HCT116 (cell line): ENCODE measurements around the gene CYTH2. TPM values are rescaled to one million over a fixed set of nuclear protein-coding genes. Genes with fewer than 3 reads are reported as not detected.

Source experiments
- ATAC-seq: fragments of 200-7000 bp; cut with Tn5 transposase; 2 replicates; pipeline ENCODE4 v1.9.1; 2020; ENCODE audit warnings: mild to moderate bottlenecking, moderate library complexity
- BruUV-seq: library from RNA; stranded (reverse); fragments of 400-500 nt; replicated peaks from 2 replicates; lab custom pipeline; 2021; lab: Mats Ljungman, UMichigan
- CTCF ChIA-PET: fragments of 300-600 bp; sonication (Branson Sonifier 250); formaldehyde crosslinking; loops from one replicate; lab custom pipeline; 2021; ENCODE audit warnings: antibody characterized with exemption; lab: Charles Lee
- POLR2A ChIA-PET: fragments of 300-600, 350-600 bp; sonication (Branson Sonifier 250); formaldehyde crosslinking; loops from one replicate; lab custom pipeline; 2021; ENCODE audit warnings: antibody characterized with exemption; lab: Charles Lee
- RAD21 ChIA-PET, 2 experiments: fragments of 300-600 bp; sonication (Branson Sonifier 250); formaldehyde crosslinking; loops; one replicate each; lab custom pipeline; 2023; ENCODE audit warnings: low total read pairs in 2 of 2; ENCODE audit not compliant: uncharacterized antibody in 2 of 2, unreplicated experiment in 2 of 2, low non-redundant PET in 1 of 2; lab: Charles Lee
- DNase-seq: peaks from one replicate; pipeline ENCODE4 v3.0.0-alpha.2; 2010; ENCODE audit warnings: low read depth, low spot score
- H2AFZ ChIP-seq: fragments of 200-600 bp; shearing (Covaris generic), sonication (generic); 2 replicates; pipeline ENCODE4 v1.6.1; 2017; ENCODE audit warnings: low read depth, mixed run types, mixed read lengths, antibody characterized with exemption, low read length; ENCODE audit not compliant: poor library complexity, severe bottlenecking
- H3K27ac ChIP-seq: 2 replicates; pipeline ENCODE4 v1.5.1; 2012; ENCODE audit warnings: low read depth, low read length
- H3K27me3 ChIP-seq: fragments of 200-600 bp; sonication (generic); 2 replicates; pipeline ENCODE4 v1.6.1; 2016; ENCODE audit warnings: mixed run types, low read length, mixed read lengths; ENCODE audit not compliant: insufficient read depth
- H3K36me3 ChIP-seq, 2 experiments: fragments of 200-500 bp in 1 of 2; fragments of 200-600 bp in 1 of 2; sonication (Bioruptor generic) in 1 of 2; sonication (generic) in 1 of 2; 2 replicates each; pipeline versions ENCODE4 v1.5.1 to v1.6.1; 2014 to 2016; ENCODE audit warnings: low read length in 2 of 2, inconsistent platforms in 1 of 2, mixed read lengths in 1 of 2, mixed run types in 1 of 2; ENCODE audit not compliant: insufficient read depth in 2 of 2, control insufficient read depth in 1 of 2
- H3K4me1 ChIP-seq, 2 experiments: fragments of 200-600 bp in 1 of 2; sonication (generic) in 1 of 2; 2 replicates each; pipeline versions ENCODE4 v1.5.1 to v1.6.1; 2012 to 2017; ENCODE audit warnings: low read length in 2 of 2, inconsistent platforms in 1 of 2, mild to moderate bottlenecking in 1 of 2, mixed read lengths in 1 of 2, mixed run types in 1 of 2, moderate library complexity in 1 of 2; ENCODE audit not compliant: insufficient read depth in 2 of 2, control insufficient read depth in 1 of 2
- H3K4me2 ChIP-seq: fragments of 200-600 bp; sonication (generic); 2 replicates; pipeline ENCODE4 v1.6.1; 2017; ENCODE audit warnings: mixed run types, low read length, mixed read lengths
- H3K4me3 ChIP-seq, 2 experiments: fragments of 200-600 bp in 1 of 2; sonication (generic) in 1 of 2; replicated peaks in 1 of 2; 2 replicates each; pipeline ENCODE4 v1.5.1; 2011 to 2016; ENCODE audit warnings: low read length in 2 of 2, control low read depth in 1 of 2, low read depth in 1 of 2, mild to moderate bottlenecking in 1 of 2, mixed read lengths in 1 of 2, mixed run types in 1 of 2
- H3K79me2 ChIP-seq: fragments of 200-600 bp; sonication (generic); 2 replicates; pipeline ENCODE4 v1.6.1; 2017; ENCODE audit warnings: mild to moderate bottlenecking, mixed run types, low read length, moderate library complexity, mixed read lengths; ENCODE audit not compliant: insufficient read depth
- H3K9ac ChIP-seq: fragments of 200-600 bp; sonication (generic); 2 replicates; pipeline ENCODE4 v1.6.1; 2016; ENCODE audit warnings: low read length, mixed read lengths
- H3K9me2 ChIP-seq: fragments of 200-600 bp; sonication (generic), shearing (Covaris generic); 2 replicates; pipeline ENCODE4 v1.6.1; 2017; ENCODE audit warnings: mixed run types, mild to moderate bottlenecking, moderate library complexity; ENCODE audit not compliant: insufficient read depth
- H3K9me3 ChIP-seq, 2 experiments: fragments of 200-500 bp in 1 of 2; fragments of 200-600 bp in 1 of 2; sonication (Bioruptor generic) in 1 of 2; sonication (generic) in 1 of 2; 2 replicates each; pipeline ENCODE4 v1.6.1; 2014 to 2017; ENCODE audit warnings: low read length in 2 of 2, mixed read lengths in 2 of 2, inconsistent platforms in 1 of 2, low read depth in 1 of 2, mild to moderate bottlenecking in 1 of 2, mixed run types in 1 of 2, moderate library complexity in 1 of 2; ENCODE audit not compliant: control insufficient read depth in 1 of 2, insufficient read depth in 1 of 2
- H4K20me1 ChIP-seq: fragments of 200-600 bp; sonication (generic), shearing (Covaris generic); 2 replicates; pipeline ENCODE4 v1.6.1; 2017; ENCODE audit warnings: mixed run types, mild to moderate bottlenecking, moderate library complexity; ENCODE audit not compliant: insufficient read depth
- CBX3 ChIP-seq: IDR thresholded peaks from 2 replicates; pipeline ENCODE4 v1.6.1; 2012; ENCODE audit warnings: low read depth
- CEBPB ChIP-seq: IDR thresholded peaks from 2 replicates; pipeline ENCODE4 v1.6.1; 2012; ENCODE audit warnings: low read depth
- EGR1 ChIP-seq: IDR thresholded peaks from 2 replicates; pipeline ENCODE4 v1.6.1; 2012; ENCODE audit warnings: low read depth
- ELF1 ChIP-seq: IDR thresholded peaks from 2 replicates; pipeline ENCODE4 v1.6.1; 2012; ENCODE audit warnings: low read depth, borderline replicate concordance
- EZH2 ChIP-seq: fragments of 200-600 bp; sonication (generic); IDR thresholded peaks from 2 replicates; pipeline ENCODE4 v1.6.1; 2017; ENCODE audit warnings: antibody characterized with exemption, mixed run types
- EZH2phosphoT487 ChIP-seq: fragments of 200-600 bp; IDR thresholded peaks from 2 replicates; pipeline ENCODE4 v1.6.1; 2018; ENCODE audit warnings: antibody characterized with exemption, borderline replicate concordance
- FOSL1 ChIP-seq: IDR thresholded peaks from 2 replicates; pipeline ENCODE4 v1.6.1; 2012; ENCODE audit warnings: low read depth
- JUND ChIP-seq: IDR thresholded peaks from 2 replicates; pipeline ENCODE4 v1.6.1; 2012
- POLR2A ChIP-seq: IDR thresholded peaks from 2 replicates; pipeline ENCODE4 v1.7.0; 2011; ENCODE audit warnings: borderline replicate concordance; ENCODE audit not compliant: insufficient read depth, insufficient read length; ENCODE audit errors: extremely low read depth
- SIN3A ChIP-seq: IDR thresholded peaks from 2 replicates; pipeline ENCODE4 v1.6.1; 2012; ENCODE audit warnings: low read depth
- TCF7L2 ChIP-seq: IDR thresholded peaks from 2 replicates; pipeline ENCODE4 v1.7.0; 2011; ENCODE audit warnings: borderline replicate concordance, inconsistent platforms; ENCODE audit not compliant: insufficient read depth, insufficient read length; ENCODE audit errors: extremely low read depth
- YY1 ChIP-seq: IDR thresholded peaks from 2 replicates; pipeline ENCODE4 v1.6.1; 2011; ENCODE audit warnings: low read length, low read depth, moderate library complexity, mild to moderate bottlenecking; ENCODE audit not compliant: insufficient replicate concordance; ENCODE audit errors: extremely low read depth
- ZFX ChIP-seq: fragments of 450-650 bp; IDR thresholded peaks from 2 replicates; pipeline ENCODE4 v1.6.1; 2017
- ZNF274 ChIP-seq: fragments of 200-500 bp; sonication (Bioruptor generic); IDR thresholded peaks from 2 replicates; pipeline ENCODE4 v1.6.1; 2014; ENCODE audit warnings: mild to moderate bottlenecking, low read depth, low read length, inconsistent platforms
- intact Hi-C: fragments of 100-400 bp; cut with micrococcal nuclease; formaldehyde crosslinking; loops from 2 replicates; pipeline ENCODE4 v1.10.0; 2022
- total RNA-seq: library from RNA; stranded (reverse); gene quantifications from one replicate; pipeline ENCODE4 v1.2.1, GENCODE V29; 2021; ENCODE audit not compliant: unreplicated experiment
- TF ChIP-seq, protein P1 (sequence below): IDR thresholded peaks from 2 replicates; pipeline ENCODE4 v1.6.1; 2011; ENCODE audit warnings: mild to moderate bottlenecking, low read length, moderate library complexity; ENCODE audit not compliant: insufficient replicate concordance; ENCODE audit errors: extremely low read depth
- TF ChIP-seq, protein P2 (sequence below): IDR thresholded peaks from 2 replicates; pipeline ENCODE4 v1.6.1; 2012

Gene CYTH2
- total RNA-seq, 1 experiment from 2014 or later: 75.3 TPM

DNA sequence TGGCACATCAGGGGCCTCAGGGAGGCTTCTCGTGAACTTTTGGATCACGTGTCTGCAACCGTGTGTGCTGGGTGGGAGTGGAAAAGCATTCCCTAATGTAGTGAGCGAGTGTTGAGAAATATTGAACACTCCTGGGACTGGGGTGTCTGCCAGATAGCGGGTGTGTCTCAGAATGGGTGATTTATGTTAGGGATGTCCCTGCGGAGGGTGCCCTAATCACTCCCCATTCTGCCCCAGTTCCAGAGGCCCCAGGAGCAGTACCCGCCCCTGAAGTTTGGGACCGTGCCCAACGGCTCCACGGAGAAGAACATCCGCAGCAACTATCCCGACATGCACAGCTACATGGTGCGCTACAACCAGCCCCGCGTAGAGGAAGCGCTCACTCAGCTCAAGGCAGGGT is 47.6 kb upstream of the CYTH2 start:
- Histone ChIP-seq H3K4me3 (no peak overlapping the region), H3K4me2 (no peak overlapping the region), H4K20me1 (no peaks in the 10 kb centered on the region), H3K27me3 (no peaks in the 10 kb centered on the region), H3K9me3 (no peaks in the 10 kb centered on the region), H3K36me3 (peaks cover 9 to 23% of the 10 kb centered on the region in 2 experiments), H2AFZ (no peak overlapping the region), H3K79me2 (no peaks in the 10 kb centered on the region), H3K27ac (no peak overlapping the region), H3K4me1 (peaks cover 7 to 17% of the 10 kb centered on the region in 2 experiments), H3K9me2 (no peaks in the 10 kb centered on the region)
- no TSS peak for BruUV-seq
- POLR2A ChIA-PET: no interaction called here
- no peak for DNase-seq
- RAD21 ChIA-PET: interaction anchor here in 1 of 2 experiments (0.6 kb wide), 1 partner anchor 161 kb away, joined by 3 read pairs; no protein-coding TSS in a partner anchor
- CTCF ChIA-PET: no interaction called here
- no peak for ATAC-seq
- intact Hi-C loops: no loop called here
- TF ChIP-seq ELF1 (no peak), YY1 (no peak), FOSL1 (no peak), ZNF274 (no peak), EZH2 (no peak), TCF7L2 (no peak), EGR1 (no peak), JUND (no peak), SIN3A (no peak), EZH2phosphoT487 (no peak), CBX3 (no peak), POLR2A (no peak), ZFX (no peak), CEBPB (no peak)
- TF ChIP-seq, protein P1, sequence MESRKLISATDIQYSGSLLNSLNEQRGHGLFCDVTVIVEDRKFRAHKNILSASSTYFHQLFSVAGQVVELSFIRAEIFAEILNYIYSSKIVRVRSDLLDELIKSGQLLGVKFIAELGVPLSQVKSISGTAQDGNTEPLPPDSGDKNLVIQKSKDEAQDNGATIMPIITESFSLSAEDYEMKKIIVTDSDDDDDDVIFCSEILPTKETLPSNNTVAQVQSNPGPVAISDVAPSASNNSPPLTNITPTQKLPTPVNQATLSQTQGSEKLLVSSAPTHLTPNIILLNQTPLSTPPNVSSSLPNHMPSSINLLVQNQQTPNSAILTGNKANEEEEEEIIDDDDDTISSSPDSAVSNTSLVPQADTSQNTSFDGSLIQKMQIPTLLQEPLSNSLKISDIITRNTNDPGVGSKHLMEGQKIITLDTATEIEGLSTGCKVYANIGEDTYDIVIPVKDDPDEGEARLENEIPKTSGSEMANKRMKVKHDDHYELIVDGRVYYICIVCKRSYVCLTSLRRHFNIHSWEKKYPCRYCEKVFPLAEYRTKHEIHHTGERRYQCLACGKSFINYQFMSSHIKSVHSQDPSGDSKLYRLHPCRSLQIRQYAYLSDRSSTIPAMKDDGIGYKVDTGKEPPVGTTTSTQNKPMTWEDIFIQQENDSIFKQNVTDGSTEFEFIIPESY: no peak
- TF ChIP-seq, protein P2, sequence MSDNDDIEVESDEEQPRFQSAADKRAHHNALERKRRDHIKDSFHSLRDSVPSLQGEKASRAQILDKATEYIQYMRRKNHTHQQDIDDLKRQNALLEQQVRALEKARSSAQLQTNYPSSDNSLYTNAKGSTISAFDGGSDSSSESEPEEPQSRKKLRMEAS: no peak
- TF ChIP-seq, all 23 proteins: peak for 0
- H3K9ac ChIP-seq: no peak overlapping the region
